Rectal smooth muscle tissue (tissue), 1 donor: ENCODE results near the gene RHCE.
"Not testable (repeated sequence)": the region's sequence is repeated elsewhere in the genome, so short reads cannot be mapped to it uniquely, and the experiment has no call there.

Experiments
- H3K27ac ChIP-seq: one replicate; pipeline ENCODE4 v1.7.0; 2013; ENCODE audit warnings: low read depth, low read length, inconsistent platforms
- H3K27me3 ChIP-seq: one replicate; pipeline ENCODE4 v1.7.0; 2013; ENCODE audit warnings: low read length; ENCODE audit not compliant: control insufficient read depth, insufficient read depth
- H3K36me3 ChIP-seq: one replicate; pipeline ENCODE4 v1.7.0; 2013; ENCODE audit warnings: low read length; ENCODE audit not compliant: control insufficient read depth, insufficient read depth
- H3K4me1 ChIP-seq: one replicate; pipeline ENCODE4 v1.7.0; 2013; ENCODE audit warnings: low read length; ENCODE audit not compliant: control insufficient read depth, insufficient read depth
- H3K4me3 ChIP-seq: one replicate; pipeline ENCODE4 v1.7.0; 2013; ENCODE audit warnings: low read length
- H3K9ac ChIP-seq: one replicate; pipeline ENCODE4 v1.7.0; 2013; ENCODE audit warnings: low read length

Gene RHCE

GRCh38 chr1:25430967-25431881 lies 10.6 kb upstream of the RHCE start:
- H3K4me3 ChIP-seq = peak overlapping the region; percentile 81
- H3K27ac ChIP-seq = peak overlapping the region; percentile 82
- peaks cover 7% of the 10 kb centered on the region for H3K4me1 ChIP-seq
- no peaks in the 10 kb centered on the region for H3K36me3 ChIP-seq
- H3K27me3 ChIP-seq = no peaks in the 10 kb centered on the region
- peak overlapping the region; percentile 39 for H3K9ac ChIP-seq

GRCh38 chr1:25430073-25430966 lies 9.7 kb upstream of the RHCE start, which contains the start of gene MACO1:
MACO1 (plus strand) TSS chr1:25430897; CDS start chr1:25431099, 202 bp downstream.
- H3K4me1 ChIP-seq = peaks cover 4% of the 10 kb centered on the region
- no peaks in the 10 kb centered on the region for H3K27me3 ChIP-seq
- peak within 1 kb of the TSS; percentile 70 for H3K9ac ChIP-seq
- peak within 1 kb of the TSS; percentile 91 for H3K4me3 ChIP-seq
- H3K36me3 ChIP-seq = no peaks in the 10 kb centered on the region
- peak within 1 kb of the TSS; percentile 82 for H3K27ac ChIP-seq

GRCh38 chr1:25428475-25429166 lies 8.0 kb upstream of the RHCE start:
- no peak overlapping the region for H3K4me3 ChIP-seq
- no peaks in the 10 kb centered on the region for H3K36me3 ChIP-seq

GRCh38 chr1:25427696-25428095 lies 7.1 kb upstream of the RHCE start:
- Histone ChIP-seq H3K4me3 (no peak overlapping the region), H3K4me1 (no peaks in the 10 kb centered on the region), H3K27ac (no peak overlapping the region), H3K36me3 (no peaks in the 10 kb centered on the region), H3K27me3 (no peaks in the 10 kb centered on the region), H3K9ac (no peak overlapping the region)

More at GRCh38 chr1:25428475-25429166, 8.0 kb upstream of the RHCE start:
- H3K9ac ChIP-seq = no peak overlapping the region
- no peak overlapping the region for H3K27ac ChIP-seq
- H3K27me3 ChIP-seq = no peaks in the 10 kb centered on the region
- peaks cover 2% of the 10 kb centered on the region for H3K4me1 ChIP-seq

- no peak overlapping the region for H3K27ac ChIP-seq
- H3K36me3 ChIP-seq = no peaks in the 10 kb centered on the region
- H3K4me1 ChIP-seq = no peaks in the 10 kb centered on the region
- H3K27me3 ChIP-seq = no peaks in the 10 kb centered on the region
- H3K4me3 ChIP-seq = no peak overlapping the region
- no peak overlapping the region for H3K9ac ChIP-seq
Observed at GRCh38 chr1:25425098-25426085, 4.8 kb upstream of the RHCE start.

DNA sequence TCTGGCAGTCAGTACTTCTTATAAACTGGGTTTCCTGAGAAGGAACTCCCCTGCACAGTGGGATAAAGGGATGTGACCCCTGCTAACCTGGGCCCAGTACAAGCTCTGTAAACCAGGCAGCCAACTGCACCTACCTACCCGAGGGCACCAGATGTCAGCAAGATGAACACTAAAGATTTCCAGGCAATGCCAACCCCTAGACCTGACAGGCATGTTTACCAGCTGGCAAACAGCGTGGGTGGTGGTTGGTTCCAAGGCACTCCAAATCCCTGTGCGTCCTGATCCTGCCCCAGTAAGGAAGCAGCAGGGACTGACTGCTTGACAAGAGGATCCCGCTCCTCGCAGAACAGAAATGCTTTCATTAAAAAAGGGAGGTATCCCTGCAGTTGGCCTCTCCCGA lies 2.6 kb upstream of the RHCE start:
- H3K4me3 ChIP-seq, H3K4me1 ChIP-seq, H3K36me3 ChIP-seq, H3K27me3 ChIP-seq, H3K27ac ChIP-seq, H3K9ac ChIP-seq: not testable (repeated sequence)

GRCh38 chr1:25419339-25419738 lies 1.3 kb downstream of the RHCE start:
- not testable (repeated sequence) for H3K36me3 ChIP-seq, H3K9ac ChIP-seq, H3K27ac ChIP-seq, H3K4me1 ChIP-seq, H3K27me3 ChIP-seq, H3K4me3 ChIP-seq

DNA sequence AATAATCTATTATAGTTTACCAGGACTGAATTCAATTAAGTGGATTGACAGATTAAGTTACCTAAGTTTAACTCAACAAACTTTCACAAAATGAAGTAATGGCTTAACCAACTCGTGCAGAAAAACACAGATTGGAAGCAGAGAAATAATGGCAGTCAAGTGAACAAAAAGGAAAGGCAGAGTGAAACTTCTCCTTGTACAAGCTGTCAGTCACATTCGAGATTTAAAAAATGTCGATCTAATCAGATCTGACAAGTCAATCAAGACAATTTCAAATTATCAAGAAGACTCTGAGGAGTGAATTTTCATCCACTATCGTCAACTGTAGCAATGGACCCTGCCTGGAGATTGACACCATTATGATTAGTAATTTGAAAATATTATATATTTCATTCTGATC lies 3.3 kb downstream of the RHCE start:
- not testable (repeated sequence) for H3K4me1 ChIP-seq, H3K4me3 ChIP-seq, H3K9ac ChIP-seq, H3K27me3 ChIP-seq, H3K27ac ChIP-seq, H3K36me3 ChIP-seq

DNA sequence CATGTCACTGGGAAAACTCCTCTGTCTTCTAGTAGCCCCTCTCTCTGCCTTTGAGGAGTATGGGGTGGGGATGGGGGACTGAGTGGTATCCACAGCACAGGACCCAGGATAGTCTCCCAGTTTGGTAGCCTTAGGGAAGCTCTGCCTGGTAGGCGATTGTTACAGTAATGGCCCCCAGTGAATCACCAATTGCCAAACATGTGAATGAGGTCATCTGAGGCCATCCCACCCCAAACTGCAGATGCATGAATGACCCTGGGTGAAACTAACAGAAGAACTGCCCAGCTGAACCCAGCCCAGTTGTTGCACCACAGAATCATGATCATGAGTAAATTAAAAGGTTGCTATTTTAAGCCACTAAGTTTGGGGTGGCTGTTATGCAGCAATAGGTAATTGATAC lies 6.0 kb downstream of the RHCE start:
- H3K9ac ChIP-seq, H3K27ac ChIP-seq, H3K4me3 ChIP-seq, H3K27me3 ChIP-seq, H3K4me1 ChIP-seq, H3K36me3 ChIP-seq: not testable (repeated sequence)

DNA sequence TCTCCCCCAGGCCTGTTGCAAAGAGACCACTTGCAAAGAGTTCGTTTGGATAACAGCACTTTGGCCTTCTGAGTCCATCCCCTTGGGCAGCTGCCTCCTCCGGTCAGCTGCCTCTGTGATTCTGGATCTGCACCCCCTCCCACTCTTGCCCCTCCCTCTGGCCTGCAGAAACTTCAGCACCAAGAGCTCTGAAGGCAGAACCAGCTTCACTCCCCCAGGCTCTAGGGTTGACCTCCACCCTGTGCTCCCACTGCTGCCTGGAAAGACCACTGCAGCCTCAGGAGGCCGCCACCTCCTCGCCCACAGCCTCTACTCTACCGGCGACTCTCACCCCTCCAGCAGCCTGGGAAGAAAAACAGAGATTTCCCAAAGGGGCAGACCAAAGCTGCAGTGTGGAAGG lies 6.5 kb downstream of the RHCE start:
- H3K4me1 ChIP-seq = not testable (repeated sequence)

DNA sequence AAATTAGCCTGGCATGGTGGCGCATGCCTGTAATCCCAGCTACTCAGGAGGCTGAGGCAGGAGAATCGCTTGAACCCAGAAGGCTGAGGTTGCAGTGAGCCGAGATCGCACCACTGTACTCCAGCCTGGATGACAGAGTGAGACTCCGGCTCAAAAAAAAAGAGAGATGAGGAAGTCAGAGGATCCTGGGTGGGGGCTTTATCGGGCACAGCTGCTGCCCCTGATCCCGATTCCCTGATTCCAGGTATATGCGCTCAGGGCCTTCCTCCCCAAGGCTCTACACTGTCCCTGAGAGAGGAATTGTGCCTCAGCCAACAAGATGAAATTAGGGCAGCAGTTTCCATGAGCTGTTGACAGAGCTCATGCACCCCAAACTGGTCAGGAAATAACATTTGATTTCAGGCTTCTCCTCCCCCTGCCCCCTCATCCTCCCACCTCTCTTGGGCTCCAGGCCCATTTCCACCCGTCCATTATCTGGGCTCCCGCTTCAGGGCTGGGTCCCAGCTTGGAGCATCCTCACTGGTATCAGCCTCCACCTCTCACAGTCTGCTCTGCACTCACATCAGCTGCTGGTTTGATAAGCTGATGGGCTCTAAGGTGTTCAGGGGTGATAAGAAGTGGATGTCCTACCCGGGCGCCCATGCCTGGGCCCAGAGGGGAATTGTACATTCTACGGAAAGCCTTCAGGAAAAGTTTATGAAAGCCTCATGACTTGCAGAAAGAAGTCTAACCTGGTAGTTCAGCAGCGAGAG lies 7.6 kb downstream of the RHCE start:
- not testable (repeated sequence) for H3K4me1 ChIP-seq, H3K36me3 ChIP-seq, H3K4me3 ChIP-seq, H3K9ac ChIP-seq, H3K27ac ChIP-seq, H3K27me3 ChIP-seq

More for the DNA sequence above, 6.5 kb downstream of the RHCE start:
- not testable (repeated sequence) for H3K27ac ChIP-seq, H3K4me3 ChIP-seq, H3K9ac ChIP-seq, H3K27me3 ChIP-seq, H3K36me3 ChIP-seq
